IMR-90 (cell line): ENCODE data around the gene SELENOP.

Source experiments
- CEBPB ChIP-seq: IDR thresholded peaks from 2 replicates; pipeline ENCODE4 v1.6.1; 2012; ENCODE audit warnings: low read depth, low read length, improper control_type of control experiment
- CTCF ChIP-seq: conservative IDR thresholded peaks from 2 replicates; pipeline ENCODE4 v1.5.1; 2012; ENCODE audit warnings: mild to moderate bottlenecking, low read depth, low read length, improper control_type of control experiment
- FOS ChIP-seq: fragments of 150-350 bp; IDR thresholded peaks from 2 replicates; pipeline ENCODE4 v1.6.1; 2016; ENCODE audit warnings: low read depth, low read length
- MAFK ChIP-seq: IDR thresholded peaks from 2 replicates; pipeline ENCODE4 v1.6.1; 2012; ENCODE audit warnings: low read depth, low read length, improper control_type of control experiment
- MAZ ChIP-seq: IDR thresholded peaks from 2 replicates; pipeline ENCODE4 v1.6.1; 2012; ENCODE audit warnings: low read depth, mild to moderate bottlenecking, low read length, improper control_type of control experiment, moderate library complexity, borderline replicate concordance
- MXI1 ChIP-seq: IDR thresholded peaks from 2 replicates; pipeline ENCODE4 v1.6.1; 2012; ENCODE audit warnings: low read depth, mild to moderate bottlenecking, low read length, moderate library complexity, borderline replicate concordance
- NFE2L2 ChIP-seq: fragments of 150-350 bp; IDR thresholded peaks from 2 replicates; pipeline ENCODE4 v1.6.1; 2016; ENCODE audit warnings: low read depth, mild to moderate bottlenecking, low read length
- POLR2A ChIP-seq: IDR thresholded peaks from 2 replicates; pipeline ENCODE4 v1.6.1; 2012; ENCODE audit warnings: mild to moderate bottlenecking, low read depth, low read length
- RAD21 ChIP-seq: IDR thresholded peaks from 2 replicates; pipeline ENCODE4 v1.6.1; 2012; ENCODE audit warnings: low read length, improper control_type of control experiment
- RCOR1 ChIP-seq: IDR thresholded peaks from 2 replicates; pipeline ENCODE4 v1.6.1; 2012; ENCODE audit warnings: mild to moderate bottlenecking, low read length, improper control_type of control experiment; ENCODE audit not compliant: insufficient replicate concordance
- RFX5 ChIP-seq: IDR thresholded peaks from 2 replicates; pipeline ENCODE4 v1.8.0; 2012; ENCODE audit warnings: low read depth, mild to moderate bottlenecking, low read length, moderate library complexity
- SMC3 ChIP-seq: fragments of 150-350 bp; IDR thresholded peaks from 2 replicates; pipeline ENCODE4 v1.6.1; 2016; ENCODE audit warnings: low read depth, mild to moderate bottlenecking, antibody characterized with exemption, low read length, moderate library complexity
- USF2 ChIP-seq: fragments of 150-350 bp; IDR thresholded peaks from 2 replicates; pipeline ENCODE4 v1.6.1; 2017; ENCODE audit warnings: mild to moderate bottlenecking, antibody characterized with exemption, low read length, low read depth

GRCh38 chr5:42824347-42824976 is 12.8 kb upstream of the SELENOP start:
- TF ChIP-seq CTCF (no peak), USF2 (no peak), RCOR1 (no peak), POLR2A (no peak), CEBPB (no peak), MXI1 (no peak), MAFK (no peak), RFX5 (no peak), RAD21 (no peak), FOS (no peak), SMC3 (no peak), NFE2L2 (no peak), MAZ (no peak)
